ENCODE measurements around the gene SPTLC3.

SPTLC3 gene

DNA sequence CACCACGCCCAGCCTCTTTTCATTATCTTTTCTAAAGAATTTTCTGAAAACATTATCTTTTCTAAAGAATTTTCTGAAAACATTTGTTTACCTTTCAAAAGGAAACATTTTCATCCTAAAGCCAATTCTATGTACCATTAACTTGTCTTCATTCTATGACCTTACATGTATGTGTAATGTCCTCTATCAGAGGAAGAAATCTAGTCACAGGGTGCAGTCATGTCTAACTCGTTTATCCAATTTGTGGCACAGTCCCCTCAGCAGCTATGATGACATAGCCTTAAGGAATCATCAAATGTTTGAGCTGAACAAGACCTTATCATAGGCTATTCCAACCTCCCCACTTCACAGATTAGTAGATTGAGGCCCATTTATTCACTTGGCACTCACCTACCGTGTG is 21.5 kb upstream of the SPTLC3 start:
- no peak for DNase-seq

GRCh38 chr20:12989586-12990115 is 19.1 kb upstream of the SPTLC3 start:
- DNase-seq: no peak

GRCh38 chr20:12997128-12997655 is 11.6 kb upstream of the SPTLC3 start:
- no peak for DNase-seq

GRCh38 chr20:12998046-12998445 is 10.7 kb upstream of the SPTLC3 start:
- DNase-seq: no peak

DNA sequence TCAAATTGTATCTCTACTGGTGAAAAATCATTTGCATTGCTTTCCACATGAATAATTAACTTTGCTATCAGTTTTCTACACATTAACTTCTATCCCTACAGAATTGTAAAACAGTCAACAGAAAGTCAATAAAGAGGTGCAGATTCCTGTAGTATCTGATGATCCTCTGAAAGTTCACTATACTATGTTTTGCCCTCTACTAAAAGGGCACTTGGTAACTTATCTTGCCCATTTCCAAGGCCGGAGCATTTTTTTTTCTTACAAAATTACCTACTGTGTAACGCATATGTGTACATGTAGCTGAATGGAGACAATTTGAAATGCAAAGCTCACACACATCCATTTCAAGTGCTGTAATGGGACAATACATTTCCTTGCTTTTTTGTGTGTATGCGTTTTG is 9.6 kb upstream of the SPTLC3 start:
- DNase-seq: no peak

DNA sequence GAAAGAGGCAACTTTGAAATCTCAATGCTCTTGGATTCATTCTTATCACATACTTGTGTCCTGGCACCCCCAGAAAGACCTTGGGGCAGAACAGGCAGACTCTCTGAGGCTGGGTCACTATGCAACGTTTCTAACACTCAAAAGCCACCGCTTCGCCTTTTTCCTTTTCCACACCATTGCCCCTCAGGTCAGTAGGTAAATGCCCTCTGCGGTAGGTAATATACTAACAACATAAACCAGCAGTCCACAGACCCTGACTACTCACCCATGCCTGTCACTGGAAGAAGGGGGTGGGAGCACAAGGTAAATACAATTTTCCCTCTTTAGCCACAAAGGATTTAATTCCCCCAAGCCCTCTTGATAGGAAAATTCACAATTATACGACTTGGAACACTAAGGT is 6.5 kb upstream of the SPTLC3 start:
- no peak for DNase-seq

DNA sequence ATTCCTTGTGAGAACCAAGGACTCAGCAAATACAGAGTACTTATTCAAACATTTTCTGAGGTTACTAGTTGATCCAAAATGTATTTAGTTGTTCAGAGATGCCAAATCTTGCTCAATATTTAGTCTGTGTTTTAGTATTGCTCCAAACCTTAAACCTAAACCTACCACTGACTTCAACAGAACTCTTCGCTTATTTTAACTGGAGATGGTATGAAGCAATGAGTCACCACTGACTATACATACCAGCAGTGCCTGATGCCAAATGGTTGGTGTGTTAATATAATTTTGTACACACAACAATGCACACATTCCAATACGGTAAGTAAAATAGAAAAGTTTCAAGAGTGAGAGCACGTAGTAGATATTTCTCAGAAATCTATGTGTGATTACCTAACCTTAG is 1.9 kb upstream of the SPTLC3 start:
- no peak for DNase-seq

DNA sequence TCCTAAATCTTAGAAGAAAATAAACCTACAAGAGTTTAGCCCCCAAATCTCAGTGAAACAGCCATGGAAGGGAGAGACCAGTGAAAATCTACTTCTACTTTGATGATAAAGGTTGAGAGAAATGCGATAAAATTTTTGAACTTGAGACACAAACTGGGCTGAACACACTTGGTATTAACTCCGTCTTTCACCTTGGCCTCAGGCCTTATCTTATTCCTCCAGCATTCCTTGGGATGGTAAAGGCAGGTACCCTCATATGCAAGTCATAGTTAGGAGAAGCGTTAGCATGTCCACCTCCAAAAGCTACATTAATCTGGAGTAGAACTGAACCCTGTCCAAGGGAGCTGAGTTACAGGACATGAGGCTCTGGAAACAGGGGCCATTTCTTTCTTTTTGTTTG is 1.2 kb upstream of the SPTLC3 start:
- no peak for DNase-seq

- no peak for DNase-seq
Observed at GRCh38 chr20:13009682-13010406, 1.1 kb downstream of the SPTLC3 start.

- no peak for DNase-seq
Observed at GRCh38 chr20:13012886-13013285, 4.1 kb downstream of the SPTLC3 start.

DNA sequence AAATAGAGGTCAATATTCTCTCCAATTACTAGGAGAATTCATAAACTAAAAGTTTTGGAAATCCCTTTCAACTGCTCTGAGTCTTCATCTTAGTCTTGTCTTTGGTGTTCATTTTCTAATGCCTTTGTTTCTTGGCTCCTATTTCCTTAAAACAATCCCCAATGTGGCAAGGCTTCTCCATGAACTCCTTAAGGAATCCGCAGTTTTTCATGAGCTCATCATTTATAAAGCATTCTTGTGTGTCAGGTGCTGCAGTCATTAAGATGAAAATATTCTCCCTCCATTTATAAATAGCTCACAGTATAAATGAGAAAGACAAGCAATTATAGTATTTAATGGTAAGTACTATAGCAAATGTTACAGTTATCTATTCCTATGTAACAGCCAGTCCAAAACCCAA is 4.6 kb downstream of the SPTLC3 start:
- no peak for DNase-seq

GRCh38 chr20:13017235-13017634 is 8.5 kb downstream of the SPTLC3 start:
- no peak for DNase-seq

DNA sequence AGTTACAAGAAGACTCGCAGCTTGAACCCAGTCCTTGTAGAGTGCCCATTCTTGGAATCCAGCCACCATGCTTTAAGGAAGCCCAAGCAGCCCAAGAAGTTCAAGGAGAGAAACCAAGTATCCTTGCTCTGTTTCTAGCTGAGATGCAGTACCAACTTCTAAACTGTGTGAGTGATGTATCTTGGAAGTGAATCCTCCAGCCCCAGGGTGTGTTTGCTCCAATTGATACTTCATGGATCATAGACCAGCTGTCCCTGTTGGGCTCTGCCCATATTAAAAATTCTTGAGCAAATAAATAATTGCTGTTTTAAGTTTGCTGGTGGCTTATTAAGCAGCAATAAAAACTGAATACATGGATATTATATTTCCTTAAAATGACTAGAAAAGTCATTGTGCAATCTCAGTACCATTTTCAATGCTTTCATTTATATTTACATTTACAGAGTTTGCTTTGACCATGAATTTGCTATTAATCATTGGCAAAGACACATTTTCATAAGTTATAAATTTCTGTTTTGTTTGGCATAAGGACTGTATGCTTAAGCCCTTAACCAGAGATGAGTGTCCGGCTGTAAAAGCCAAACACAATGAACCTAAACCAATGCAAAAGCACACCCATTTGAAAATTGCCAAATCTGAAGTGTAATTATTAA is 9.2 kb downstream of the SPTLC3 start:
- no peak for DNase-seq

GRCh38 chr20:13021205-13021970 is 12.6 kb downstream of the SPTLC3 start:
- DNase-seq: no peak

DNA sequence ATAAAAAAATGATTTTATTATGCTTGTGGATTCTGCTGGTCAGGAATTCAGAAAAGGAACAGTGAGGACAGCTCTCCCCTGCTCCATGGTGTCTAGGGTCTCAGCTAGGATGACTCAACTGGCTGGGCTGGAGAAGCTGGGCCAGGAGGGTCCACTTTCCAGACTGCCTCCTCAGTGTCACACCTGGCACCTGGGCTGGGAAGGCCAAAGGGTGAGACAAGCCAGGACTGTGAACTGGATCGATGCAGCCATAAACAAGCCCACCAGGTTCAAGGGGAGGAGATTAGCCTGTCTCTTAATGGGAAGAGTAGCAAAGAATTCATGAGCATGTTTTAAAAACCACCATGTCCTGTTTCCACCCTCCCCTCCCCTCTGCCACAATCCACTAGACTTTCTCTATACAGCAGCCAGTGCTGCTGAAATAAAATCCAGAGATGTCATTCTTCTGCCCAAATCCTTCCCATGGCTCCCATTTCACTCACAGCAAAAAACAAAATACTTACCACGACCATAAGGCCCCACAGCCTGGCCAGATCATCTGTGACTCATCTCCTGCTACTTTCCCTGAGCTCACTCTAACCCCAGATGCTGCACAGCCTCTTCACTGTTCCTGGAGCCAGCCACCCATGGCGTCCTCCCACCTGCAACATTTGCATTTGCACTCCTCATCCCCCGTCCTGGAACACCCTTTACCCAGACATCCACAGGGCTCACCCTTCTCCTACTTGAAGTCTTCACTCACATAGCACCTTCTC is 13.8 kb downstream of the SPTLC3 start:
- peak; percentile 5 to 72 for DNase-seq

DNA sequence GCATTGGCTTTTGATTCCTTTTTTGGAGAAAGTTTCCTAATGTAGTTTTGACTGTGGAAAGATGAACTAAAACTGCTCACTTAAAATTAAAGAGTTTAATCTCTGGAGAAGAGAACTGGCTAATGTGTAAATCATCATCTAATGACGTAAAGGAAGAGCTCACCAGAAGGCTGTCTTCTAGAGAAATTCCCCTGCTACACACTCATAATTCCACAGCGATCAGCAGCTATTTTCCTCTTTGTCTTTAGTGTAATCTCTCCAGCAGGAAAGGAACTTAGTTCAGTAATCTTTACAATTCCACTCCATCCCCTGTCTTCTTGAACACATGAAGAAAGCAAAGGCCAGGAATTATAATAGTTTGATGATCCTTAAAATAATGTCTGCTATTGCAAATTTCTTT is 15.8 kb downstream of the SPTLC3 start:
- DNase-seq: no peak

DNA sequence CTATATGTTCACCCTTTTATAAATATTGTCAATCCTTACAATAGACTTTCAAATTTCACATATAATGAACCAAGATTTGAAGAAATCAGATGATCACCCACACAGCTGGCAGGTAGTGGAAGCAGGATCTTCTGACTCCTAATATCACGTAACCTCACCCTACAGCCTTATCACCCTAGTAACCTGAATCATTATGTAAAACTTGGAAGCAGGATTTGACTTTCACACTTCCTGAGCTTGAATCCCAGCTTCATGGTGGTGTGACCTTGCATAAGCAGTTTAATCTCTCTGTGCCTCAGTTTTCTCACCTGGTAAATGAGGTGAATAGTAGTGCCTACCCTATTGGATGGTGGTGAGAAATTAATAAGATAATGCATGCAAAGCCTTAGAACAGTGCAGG is 16.4 kb downstream of the SPTLC3 start:
- no peak for DNase-seq

DNA sequence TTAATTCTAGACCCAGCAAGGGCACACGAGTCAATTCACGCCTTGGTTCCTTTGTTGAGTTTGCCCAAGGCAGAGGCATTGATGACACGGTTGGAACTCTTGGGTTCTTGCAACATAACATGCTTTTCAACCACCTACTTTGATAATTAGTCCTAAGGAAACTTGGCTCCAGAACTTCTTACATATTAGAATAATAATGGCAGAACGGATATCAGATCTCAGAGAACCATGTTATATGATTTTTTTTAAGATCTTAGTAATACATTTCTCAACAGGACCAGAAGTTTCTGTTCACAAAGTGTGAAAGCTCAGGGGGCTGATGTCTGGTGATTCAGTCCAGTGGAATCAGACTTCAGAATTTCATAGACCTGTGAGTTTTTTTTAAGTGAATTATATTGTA is 19.2 kb downstream of the SPTLC3 start:
- no peak for DNase-seq

- DNase-seq: no peak
Observed at GRCh38 chr20:13028673-13029072, 19.9 kb downstream of the SPTLC3 start.

- DNase-seq: no peak
Observed at GRCh38 chr20:13029687-13030375, 21.1 kb downstream of the SPTLC3 start.

GRCh38 chr20:13031751-13032150 is 23.0 kb downstream of the SPTLC3 start:
- DNase-seq: no peak

DNA sequence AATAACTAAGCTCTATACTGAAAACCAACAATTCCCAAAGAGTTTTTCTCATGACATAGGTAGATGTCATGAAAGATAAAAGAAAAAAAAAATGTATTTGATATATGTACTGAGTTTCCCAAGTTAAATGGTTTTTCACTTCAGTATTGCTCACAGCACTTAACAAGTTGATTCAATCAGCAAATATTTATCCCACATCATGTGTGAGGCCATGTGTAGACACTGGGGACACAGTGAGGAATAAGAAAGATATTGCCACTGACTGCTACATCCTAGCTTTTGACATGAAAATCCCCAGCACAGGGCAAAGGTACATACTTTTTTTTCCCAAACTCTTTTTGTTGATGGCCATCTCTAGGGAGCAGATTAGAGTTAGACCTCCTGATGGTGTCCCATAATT is 25.3 kb downstream of the SPTLC3 start:
- no peak for DNase-seq
